Fibroblast of the aortic adventitia (primary cell): ENCODE measurements around the gene DDX31. TPM values are rescaled to one million over a fixed set of nuclear protein-coding genes. Genes with fewer than 3 reads are reported as not detected.

Experiments
- DNase-seq: peaks from one replicate; pipeline ENCODE4 v3.0.0-alpha.2; 2010; ENCODE audit warnings: low read depth
- H3K4me3 ChIP-seq: 2 replicates; pipeline ENCODE4 v1.5.1; 2011; ENCODE audit warnings: low read depth, mild to moderate bottlenecking, control low read depth, low read length, moderate library complexity
- total RNA-seq: library from RNA; depleted of rRNA; stranded (reverse); fragments of >200 nt; gene quantifications from 2 replicates; pipeline ENCODE4 v1.2.3, GENCODE V29; 2012; ENCODE audit warnings: low replicate concordance
- TF ChIP-seq, protein P1 (sequence below): IDR thresholded peaks from 2 replicates; pipeline ENCODE4 v1.5.1; 2011; ENCODE audit warnings: mild to moderate bottlenecking, low read length, control low read depth, inconsistent platforms; ENCODE audit not compliant: insufficient read depth

DDX31 gene
- total RNA-seq, 1 donor = 13.5 TPM

GRCh38 chr9:132594412-132594811 is 75.4 kb downstream of the DDX31 start:
- TF ChIP-seq, protein P1, sequence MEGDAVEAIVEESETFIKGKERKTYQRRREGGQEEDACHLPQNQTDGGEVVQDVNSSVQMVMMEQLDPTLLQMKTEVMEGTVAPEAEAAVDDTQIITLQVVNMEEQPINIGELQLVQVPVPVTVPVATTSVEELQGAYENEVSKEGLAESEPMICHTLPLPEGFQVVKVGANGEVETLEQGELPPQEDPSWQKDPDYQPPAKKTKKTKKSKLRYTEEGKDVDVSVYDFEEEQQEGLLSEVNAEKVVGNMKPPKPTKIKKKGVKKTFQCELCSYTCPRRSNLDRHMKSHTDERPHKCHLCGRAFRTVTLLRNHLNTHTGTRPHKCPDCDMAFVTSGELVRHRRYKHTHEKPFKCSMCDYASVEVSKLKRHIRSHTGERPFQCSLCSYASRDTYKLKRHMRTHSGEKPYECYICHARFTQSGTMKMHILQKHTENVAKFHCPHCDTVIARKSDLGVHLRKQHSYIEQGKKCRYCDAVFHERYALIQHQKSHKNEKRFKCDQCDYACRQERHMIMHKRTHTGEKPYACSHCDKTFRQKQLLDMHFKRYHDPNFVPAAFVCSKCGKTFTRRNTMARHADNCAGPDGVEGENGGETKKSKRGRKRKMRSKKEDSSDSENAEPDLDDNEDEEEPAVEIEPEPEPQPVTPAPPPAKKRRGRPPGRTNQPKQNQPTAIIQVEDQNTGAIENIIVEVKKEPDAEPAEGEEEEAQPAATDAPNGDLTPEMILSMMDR = no peak
- no peak for DNase-seq
- no peak overlapping the region for H3K4me3 ChIP-seq

DNA sequence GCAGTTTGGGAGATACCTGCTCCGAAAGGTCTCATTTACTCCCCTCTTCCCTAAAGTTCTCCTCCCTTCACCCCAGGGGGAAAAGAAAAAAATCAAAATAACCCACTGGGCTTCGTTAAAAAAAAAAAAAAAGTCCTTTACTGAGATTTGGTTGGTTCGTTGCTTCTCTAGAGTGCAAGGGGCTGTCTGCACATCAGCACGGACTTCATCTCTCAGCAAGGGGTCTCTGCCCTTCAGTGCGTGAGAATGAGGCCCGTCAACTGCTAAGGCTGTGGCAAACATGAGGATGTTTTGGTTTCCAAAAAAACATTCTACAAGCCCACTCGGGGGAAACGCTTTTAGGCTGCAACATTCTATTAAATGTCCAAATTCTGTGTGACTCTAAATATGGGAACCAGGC is 77.3 kb downstream of the DDX31 start:
- no peak overlapping the region for H3K4me3 ChIP-seq
- no peak for DNase-seq
- TF ChIP-seq, protein P1 = no peak

- TF ChIP-seq, protein P1 = no peak
- no peak for DNase-seq
- no peak overlapping the region for H3K4me3 ChIP-seq
These were observed 78.0 kb downstream of the DDX31 start for GRCh38 chr9:132591751-132592314.

DNA sequence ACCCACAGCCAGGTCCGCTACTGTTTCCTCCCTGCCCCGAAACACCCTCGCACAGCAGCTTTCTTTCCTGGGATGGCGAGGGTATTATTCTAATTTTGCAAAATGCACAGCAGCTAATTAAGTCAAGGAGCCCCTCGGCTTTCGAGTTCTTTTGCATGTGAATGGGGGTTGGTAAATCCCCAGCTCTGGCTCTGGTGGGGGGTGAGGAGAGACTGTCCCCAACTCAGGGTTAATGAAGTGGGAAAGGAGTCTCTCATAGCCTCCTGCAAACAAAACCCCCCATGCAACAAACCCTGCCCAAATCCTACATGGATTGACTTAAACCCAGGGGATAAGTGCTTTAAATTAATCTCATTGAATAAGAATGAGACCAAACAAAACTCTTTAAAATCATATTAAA is 78.5 kb downstream of the DDX31 start:
- no peak for DNase-seq
- TF ChIP-seq, protein P1 = no peak
- no peak overlapping the region for H3K4me3 ChIP-seq

DNA sequence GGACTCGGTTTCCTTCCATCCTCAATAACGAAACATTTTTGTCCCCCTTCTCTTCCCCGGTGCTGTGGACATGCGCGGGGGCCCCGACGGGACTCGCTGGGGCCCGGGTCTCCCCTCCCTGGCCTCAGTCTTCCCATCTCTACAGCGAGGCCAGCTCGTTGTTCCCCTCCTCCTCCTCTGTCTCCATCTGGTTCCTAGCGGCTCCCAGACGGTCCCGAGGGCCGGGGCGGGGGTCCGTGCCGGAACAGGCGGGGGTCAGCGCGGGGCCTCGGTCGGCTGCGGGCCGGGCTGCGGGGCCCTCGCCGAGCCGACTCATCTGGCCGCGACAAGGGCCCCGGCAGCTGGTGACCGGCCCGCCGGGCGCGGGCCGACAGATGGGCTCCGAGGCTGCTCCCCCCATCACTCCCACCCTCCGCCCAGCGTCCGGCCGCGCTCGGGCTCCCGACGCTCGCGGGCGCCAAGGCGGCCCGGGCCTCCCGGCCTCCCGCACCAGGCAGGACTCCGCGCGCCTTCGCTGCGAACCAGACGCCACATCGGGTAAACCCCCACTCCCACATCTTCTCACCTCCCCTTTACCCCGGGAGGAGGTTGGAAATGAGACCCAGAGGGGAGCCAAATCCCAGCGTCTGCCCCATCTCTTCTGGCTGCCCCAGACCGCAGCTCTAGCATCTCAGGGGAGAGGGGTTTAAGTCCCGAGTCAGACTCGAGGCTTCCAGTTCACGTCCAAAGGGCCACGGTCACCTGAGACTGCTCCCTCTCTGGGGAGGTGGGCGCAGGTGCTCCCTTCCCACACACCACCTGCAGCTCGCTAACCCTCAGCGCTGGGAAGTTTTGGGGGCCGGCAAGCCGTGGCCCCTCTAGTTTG is 79.2 kb downstream of the DDX31 start:
- TF ChIP-seq, protein P1 = no peak
- no peak for DNase-seq
- H3K4me3 ChIP-seq = no peak overlapping the region

DNA sequence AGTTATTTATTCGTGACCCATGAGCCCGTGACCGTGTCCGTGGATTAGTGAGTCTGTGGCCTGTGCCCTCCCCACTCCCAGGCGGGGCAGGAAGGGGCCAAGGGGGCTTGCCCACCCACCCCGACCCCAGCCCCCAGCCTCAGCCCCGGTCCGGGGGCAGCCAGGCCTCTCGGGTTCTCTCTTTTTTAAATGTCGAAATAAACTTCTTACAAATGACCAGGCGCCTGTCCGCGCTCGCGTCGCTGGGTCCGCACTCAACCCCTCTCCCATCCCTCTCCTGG is 79.8 kb downstream of the DDX31 start:
- H3K4me3 ChIP-seq = no peak overlapping the region
- TF ChIP-seq, protein P1 = no peak
- no peak for DNase-seq
